ENCODE measurements around the gene SLC44A1.

- TF ChIP-seq CTCF (IDR thresholded peaks at IDR 0.05 in 2 of 3, conservative IDR thresholded peaks at IDR 0.05 in 1 of 3; ENCODE audit: control insufficient read depth in 2 of 3, extremely low read depth in 1 of 3, insufficient read depth in 1 of 3, low read depth in 3 of 3, low read length in 3 of 3) (no peak), ZNF217 (IDR thresholded peaks at IDR 0.05) (no peak), SRF (IDR thresholded peaks at IDR 0.05; ENCODE audit: low read depth in 2 of 2, low read length in 2 of 2) (no peak)
Observed at GRCh38 chr9:105406369-105406768, 161.9 kb downstream of the SLC44A1 start.

Data from GM12878 (cell line).